ENCODE data around the gene MAP3K3.

Gene MAP3K3

GRCh38 chr17:63676584-63676983, 54.4 kb downstream of the MAP3K3 start:
- Histone ChIP-seq H3K4me1 (ENCODE audit: control insufficient read depth, insufficient read depth, low read length) (no peaks in the 10 kb centered on the region), H3K27me3 (ENCODE audit: control insufficient read depth, insufficient read depth, low read length, poor library complexity, severe bottlenecking) (no peaks in the 10 kb centered on the region), H3K27ac (ENCODE audit: insufficient read depth, low read depth, low read length, poor library complexity, severe bottlenecking) (no peak overlapping the region), H3K4me3 (ENCODE audit: insufficient read depth, low read depth, low read length) (no peak overlapping the region), H3K36me3 (ENCODE audit: control insufficient read depth, insufficient read depth, low read length) (no peaks in the 10 kb centered on the region), H3K9me3 (ENCODE audit: control insufficient read depth, low read length) (no peaks in the 10 kb centered on the region)
- 95 to 96% methylated on average over 3 of the region's 3 CpGs for WGBS, 2 experiments

GRCh38 chr17:63679214-63679613, 57.0 kb downstream of the MAP3K3 start:
- no peaks in the 10 kb centered on the region for H3K9me3 ChIP-seq (ENCODE audit: control insufficient read depth, low read length)
- no peak overlapping the region for H3K4me3 ChIP-seq (ENCODE audit: insufficient read depth, low read depth, low read length)
- no peak overlapping the region for H3K27ac ChIP-seq (ENCODE audit: insufficient read depth, low read depth, low read length, poor library complexity, severe bottlenecking)
- H3K27me3 ChIP-seq (ENCODE audit: control insufficient read depth, insufficient read depth, low read length, poor library complexity, severe bottlenecking) = no peaks in the 10 kb centered on the region
- no peaks in the 10 kb centered on the region for H3K36me3 ChIP-seq (ENCODE audit: control insufficient read depth, insufficient read depth, low read length)
- 95% methylated on average over 5 of the region's 5 CpGs for WGBS, 2 experiments
- no peaks in the 10 kb centered on the region for H3K4me1 ChIP-seq (ENCODE audit: control insufficient read depth, insufficient read depth, low read length)

- no peak overlapping the region for H3K4me3 ChIP-seq (ENCODE audit: insufficient read depth, low read depth, low read length)
- H3K27ac ChIP-seq (ENCODE audit: insufficient read depth, low read depth, low read length, poor library complexity, severe bottlenecking) = no peak overlapping the region
- 88 to 89% methylated on average over 1 of the region's 1 CpG for WGBS, 2 experiments
- no peaks in the 10 kb centered on the region for H3K36me3 ChIP-seq (ENCODE audit: control insufficient read depth, insufficient read depth, low read length)
- H3K4me1 ChIP-seq (ENCODE audit: control insufficient read depth, insufficient read depth, low read length) = no peaks in the 10 kb centered on the region
- no peaks in the 10 kb centered on the region for H3K9me3 ChIP-seq (ENCODE audit: control insufficient read depth, low read length)
- H3K27me3 ChIP-seq (ENCODE audit: control insufficient read depth, insufficient read depth, low read length, poor library complexity, severe bottlenecking) = no peaks in the 10 kb centered on the region
These were observed 58.5 kb downstream of the MAP3K3 start for GRCh38 chr17:63680700-63681099.

GRCh38 chr17:63681530-63681929, 59.3 kb downstream of the MAP3K3 start:
- no peaks in the 10 kb centered on the region for H3K4me1 ChIP-seq (ENCODE audit: control insufficient read depth, insufficient read depth, low read length)
- H3K27ac ChIP-seq (ENCODE audit: insufficient read depth, low read depth, low read length, poor library complexity, severe bottlenecking) = no peak overlapping the region
- WGBS, 2 experiments = 69 to 80% methylated on average over 8 of the region's 8 CpGs
- H3K9me3 ChIP-seq (ENCODE audit: control insufficient read depth, low read length) = no peaks in the 10 kb centered on the region
- no peaks in the 10 kb centered on the region for H3K36me3 ChIP-seq (ENCODE audit: control insufficient read depth, insufficient read depth, low read length)
- no peak overlapping the region for H3K4me3 ChIP-seq (ENCODE audit: insufficient read depth, low read depth, low read length)
- no peaks in the 10 kb centered on the region for H3K27me3 ChIP-seq (ENCODE audit: control insufficient read depth, insufficient read depth, low read length, poor library complexity, severe bottlenecking)

GRCh38 chr17:63682441-63682840, 60.2 kb downstream of the MAP3K3 start:
- Histone ChIP-seq H3K27ac (ENCODE audit: insufficient read depth, low read depth, low read length, poor library complexity, severe bottlenecking) (no peak overlapping the region), H3K9me3 (ENCODE audit: control insufficient read depth, low read length) (no peaks in the 10 kb centered on the region), H3K4me3 (ENCODE audit: insufficient read depth, low read depth, low read length) (no peak overlapping the region), H3K36me3 (ENCODE audit: control insufficient read depth, insufficient read depth, low read length) (no peaks in the 10 kb centered on the region), H3K27me3 (ENCODE audit: control insufficient read depth, insufficient read depth, low read length, poor library complexity, severe bottlenecking) (no peaks in the 10 kb centered on the region), H3K4me1 (ENCODE audit: control insufficient read depth, insufficient read depth, low read length) (no peaks in the 10 kb centered on the region)
- 98 to 100% methylated on average over 1 of the region's 1 CpG for WGBS, 2 experiments

- Histone ChIP-seq H3K27me3 (ENCODE audit: control insufficient read depth, insufficient read depth, low read length, poor library complexity, severe bottlenecking) (no peaks in the 10 kb centered on the region), H3K27ac (ENCODE audit: insufficient read depth, low read depth, low read length, poor library complexity, severe bottlenecking) (no peak overlapping the region), H3K4me3 (ENCODE audit: insufficient read depth, low read depth, low read length) (no peak overlapping the region), H3K9me3 (ENCODE audit: control insufficient read depth, low read length) (no peaks in the 10 kb centered on the region), H3K4me1 (ENCODE audit: control insufficient read depth, insufficient read depth, low read length) (no peaks in the 10 kb centered on the region), H3K36me3 (ENCODE audit: control insufficient read depth, insufficient read depth, low read length) (no peaks in the 10 kb centered on the region)
These were observed 60.8 kb downstream of the MAP3K3 start for GRCh38 chr17:63682981-63683380.

- 91 to 97% methylated on average over 2 of the region's 2 CpGs for WGBS, 2 experiments
- H3K36me3 ChIP-seq (ENCODE audit: control insufficient read depth, insufficient read depth, low read length) = peaks cover 9% of the 10 kb centered on the region
- H3K4me3 ChIP-seq (ENCODE audit: insufficient read depth, low read depth, low read length) = no peak overlapping the region
- no peaks in the 10 kb centered on the region for H3K27me3 ChIP-seq (ENCODE audit: control insufficient read depth, insufficient read depth, low read length, poor library complexity, severe bottlenecking)
- H3K9me3 ChIP-seq (ENCODE audit: control insufficient read depth, low read length) = no peaks in the 10 kb centered on the region
- H3K4me1 ChIP-seq (ENCODE audit: control insufficient read depth, insufficient read depth, low read length) = no peaks in the 10 kb centered on the region
- no peak overlapping the region for H3K27ac ChIP-seq (ENCODE audit: insufficient read depth, low read depth, low read length, poor library complexity, severe bottlenecking)
These were observed 62.8 kb downstream of the MAP3K3 start for GRCh38 chr17:63685041-63685440.

GRCh38 chr17:63685578-63685977, 63.4 kb downstream of the MAP3K3 start:
- 87 to 93% methylated on average over 3 of the region's 3 CpGs for WGBS, 2 experiments
- Histone ChIP-seq H3K4me1 (ENCODE audit: control insufficient read depth, insufficient read depth, low read length) (no peaks in the 10 kb centered on the region), H3K4me3 (ENCODE audit: insufficient read depth, low read depth, low read length) (no peak overlapping the region), H3K36me3 (ENCODE audit: control insufficient read depth, insufficient read depth, low read length) (peaks cover 14% of the 10 kb centered on the region), H3K27ac (ENCODE audit: insufficient read depth, low read depth, low read length, poor library complexity, severe bottlenecking) (no peak overlapping the region), H3K27me3 (ENCODE audit: control insufficient read depth, insufficient read depth, low read length, poor library complexity, severe bottlenecking) (no peaks in the 10 kb centered on the region), H3K9me3 (ENCODE audit: control insufficient read depth, low read length) (no peaks in the 10 kb centered on the region)

- no peaks in the 10 kb centered on the region for H3K9me3 ChIP-seq (ENCODE audit: control insufficient read depth, low read length)
- H3K36me3 ChIP-seq (ENCODE audit: control insufficient read depth, insufficient read depth, low read length) = peaks cover 20% of the 10 kb centered on the region
- 91 to 95% methylated on average over 3 of the region's 3 CpGs for WGBS, 2 experiments
These were observed 64.0 kb downstream of the MAP3K3 start for GRCh38 chr17:63686138-63686685.

GRCh38 chr17:63688396-63689020, 66.3 kb downstream of the MAP3K3 start:
- no peak overlapping the region for H3K27ac ChIP-seq (ENCODE audit: insufficient read depth, low read depth, low read length, poor library complexity, severe bottlenecking)
- no peak overlapping the region for H3K4me3 ChIP-seq (ENCODE audit: insufficient read depth, low read depth, low read length)
- H3K36me3 ChIP-seq (ENCODE audit: control insufficient read depth, insufficient read depth, low read length) = peaks cover 21% of the 10 kb centered on the region
- 89% methylated on average over 12 of the region's 12 CpGs for WGBS, 2 experiments
- H3K4me1 ChIP-seq (ENCODE audit: control insufficient read depth, insufficient read depth, low read length) = no peaks in the 10 kb centered on the region
- H3K9me3 ChIP-seq (ENCODE audit: control insufficient read depth, low read length) = no peaks in the 10 kb centered on the region
- H3K27me3 ChIP-seq (ENCODE audit: control insufficient read depth, insufficient read depth, low read length, poor library complexity, severe bottlenecking) = no peaks in the 10 kb centered on the region

More at GRCh38 chr17:63686138-63686685, 64.0 kb downstream of the MAP3K3 start:
- Histone ChIP-seq H3K4me1 (ENCODE audit: control insufficient read depth, insufficient read depth, low read length) (no peaks in the 10 kb centered on the region), H3K27ac (ENCODE audit: insufficient read depth, low read depth, low read length, poor library complexity, severe bottlenecking) (no peak overlapping the region), H3K27me3 (ENCODE audit: control insufficient read depth, insufficient read depth, low read length, poor library complexity, severe bottlenecking) (no peaks in the 10 kb centered on the region), H3K4me3 (ENCODE audit: insufficient read depth, low read depth, low read length) (no peak overlapping the region)
